Ascending aorta (tissue), 2 donors: Measurements from ENCODE around the gene GSTK1. TPM values are rescaled to one million over a fixed set of nuclear protein-coding genes. Genes with fewer than 3 reads are reported as not detected.

ENCODE experiments used
- DNase-seq, 2 donors: peaks; one replicate each; pipeline ENCODE4 v3.0.0-alpha.2; 2019; ENCODE audit warnings: low spot score in 2 of 2
- H3K27ac ChIP-seq, 2 donors: fragments of 200-600 bp; sonication (generic); one replicate each; pipeline ENCODE4 v1.5.1; 2016 to 2017; ENCODE audit warnings: mild to moderate bottlenecking in 1 of 2
- H3K27me3 ChIP-seq: fragments of 200-600 bp; sonication (generic); one replicate; pipeline ENCODE4 v1.5.1; 2017
- H3K36me3 ChIP-seq, 2 donors: fragments of 200-600 bp; sonication (generic); one replicate each; pipeline ENCODE4 v1.5.1; 2016
- H3K4me1 ChIP-seq, 2 donors: fragments of 200-600 bp; sonication (generic); one replicate each; pipeline ENCODE4 v1.5.1; 2016 to 2017; ENCODE audit warnings: mild to moderate bottlenecking in 1 of 2
- H3K4me3 ChIP-seq, 2 donors: fragments of 200-600 bp; sonication (generic); one replicate each; pipeline ENCODE4 v1.5.1; 2016 to 2017; ENCODE audit warnings: mild to moderate bottlenecking in 1 of 2
- H3K9me3 ChIP-seq, 2 donors: fragments of 200-600 bp; sonication (generic); one replicate each; pipeline ENCODE4 v1.5.1; 2016
- intact Hi-C: fragments of 100-400 bp; cut with DNase I; formaldehyde crosslinking; loops from one replicate; pipeline ENCODE4 v1.15.1; 2023
- total RNA-seq: library from RNA; depleted of rRNA; stranded (reverse); fragments of >200 nt; gene quantifications from one replicate; pipeline ENCODE4 v1.1.0, GENCODE V29; 2016
- TF ChIP-seq, protein P1 (sequence below), 3 experiments: fragments of 200-600 bp in 2 of 3; fragments of 450-650 bp in 1 of 3; sonication (generic) in 2 of 3; IDR thresholded peaks; one replicate each; pipeline ENCODE4 v1.5.1; 2016 to 2019; ENCODE audit warnings: antibody characterized with exemption in 3 of 3, mild to moderate bottlenecking in 1 of 3, moderate library complexity in 1 of 3

Gene GSTK1
- total RNA-seq, 1 donor from 2014 or later, result 174 TPM

DNA sequence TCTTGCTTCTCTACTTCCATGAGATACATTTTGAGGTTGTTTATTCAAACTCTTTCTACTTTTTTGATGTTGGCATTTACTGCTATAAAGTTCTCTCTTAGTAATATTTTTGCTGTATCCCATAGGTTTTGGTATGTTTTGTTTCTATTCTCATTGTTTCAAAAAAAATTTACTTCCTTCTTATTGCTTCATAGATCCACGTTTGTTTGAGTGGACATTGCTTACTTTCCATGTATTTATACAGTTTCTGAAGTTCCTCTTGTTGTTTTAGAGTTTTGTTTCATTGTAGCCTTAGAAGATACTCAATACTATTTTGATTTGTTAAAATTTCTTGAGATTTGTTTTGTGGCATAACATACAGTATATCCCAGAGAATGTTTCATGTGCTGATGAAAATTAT lies 27.7 kb upstream of the GSTK1 start:
- Histone ChIP-seq H3K27me3 (no peaks in the 10 kb centered on the region), H3K27ac (no peak overlapping the region), H3K4me1 (no peaks in the 10 kb centered on the region), H3K36me3 (no peaks in the 10 kb centered on the region), H3K9me3 (no peaks in the 10 kb centered on the region), H3K4me3 (no peak overlapping the region)
- TF ChIP-seq, protein P1, sequence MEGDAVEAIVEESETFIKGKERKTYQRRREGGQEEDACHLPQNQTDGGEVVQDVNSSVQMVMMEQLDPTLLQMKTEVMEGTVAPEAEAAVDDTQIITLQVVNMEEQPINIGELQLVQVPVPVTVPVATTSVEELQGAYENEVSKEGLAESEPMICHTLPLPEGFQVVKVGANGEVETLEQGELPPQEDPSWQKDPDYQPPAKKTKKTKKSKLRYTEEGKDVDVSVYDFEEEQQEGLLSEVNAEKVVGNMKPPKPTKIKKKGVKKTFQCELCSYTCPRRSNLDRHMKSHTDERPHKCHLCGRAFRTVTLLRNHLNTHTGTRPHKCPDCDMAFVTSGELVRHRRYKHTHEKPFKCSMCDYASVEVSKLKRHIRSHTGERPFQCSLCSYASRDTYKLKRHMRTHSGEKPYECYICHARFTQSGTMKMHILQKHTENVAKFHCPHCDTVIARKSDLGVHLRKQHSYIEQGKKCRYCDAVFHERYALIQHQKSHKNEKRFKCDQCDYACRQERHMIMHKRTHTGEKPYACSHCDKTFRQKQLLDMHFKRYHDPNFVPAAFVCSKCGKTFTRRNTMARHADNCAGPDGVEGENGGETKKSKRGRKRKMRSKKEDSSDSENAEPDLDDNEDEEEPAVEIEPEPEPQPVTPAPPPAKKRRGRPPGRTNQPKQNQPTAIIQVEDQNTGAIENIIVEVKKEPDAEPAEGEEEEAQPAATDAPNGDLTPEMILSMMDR (IDR thresholded peaks at IDR 0.05), result no peak
- no peak for DNase-seq
- intact Hi-C loops, result no loop called here

DNA sequence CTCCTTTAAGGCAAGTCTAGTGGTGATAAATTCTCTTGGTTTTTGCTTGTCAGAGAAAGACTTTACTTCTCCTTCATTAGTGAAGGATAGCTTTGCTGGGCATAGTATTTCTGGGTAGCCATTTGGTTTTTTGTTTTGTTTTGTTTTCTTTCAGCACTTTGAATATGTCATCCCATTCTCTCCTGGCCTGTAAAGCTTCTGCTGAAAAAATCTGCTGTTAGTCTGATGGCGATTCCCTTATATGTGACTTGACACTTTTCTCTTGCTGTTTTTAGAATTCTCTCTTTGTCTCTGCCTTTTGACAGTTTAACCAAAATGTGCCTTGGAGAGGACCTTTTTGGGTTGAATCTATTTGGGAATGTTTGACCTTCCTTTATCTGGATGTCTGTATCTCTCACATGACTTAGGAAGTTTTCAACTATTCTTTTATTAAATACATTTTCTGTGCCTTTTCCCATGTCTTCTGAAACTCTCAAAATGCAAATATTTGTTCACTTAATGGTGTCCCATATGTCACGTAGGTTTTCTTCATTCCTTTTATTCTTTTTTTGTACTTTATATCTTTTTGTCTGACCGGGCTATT lies 26.7 kb upstream of the GSTK1 start:
- H3K36me3 ChIP-seq, result no peaks in the 10 kb centered on the region
- DNase-seq, result no peak
- H3K4me1 ChIP-seq, result no peaks in the 10 kb centered on the region
- no peak overlapping the region for H3K4me3 ChIP-seq
- H3K27ac ChIP-seq, result no peak overlapping the region
- H3K27me3 ChIP-seq, result no peaks in the 10 kb centered on the region
- H3K9me3 ChIP-seq, result no peaks in the 10 kb centered on the region
- intact Hi-C loops, result no loop called here
- TF ChIP-seq, protein P1 (IDR thresholded peaks at IDR 0.05), result no peak

DNA sequence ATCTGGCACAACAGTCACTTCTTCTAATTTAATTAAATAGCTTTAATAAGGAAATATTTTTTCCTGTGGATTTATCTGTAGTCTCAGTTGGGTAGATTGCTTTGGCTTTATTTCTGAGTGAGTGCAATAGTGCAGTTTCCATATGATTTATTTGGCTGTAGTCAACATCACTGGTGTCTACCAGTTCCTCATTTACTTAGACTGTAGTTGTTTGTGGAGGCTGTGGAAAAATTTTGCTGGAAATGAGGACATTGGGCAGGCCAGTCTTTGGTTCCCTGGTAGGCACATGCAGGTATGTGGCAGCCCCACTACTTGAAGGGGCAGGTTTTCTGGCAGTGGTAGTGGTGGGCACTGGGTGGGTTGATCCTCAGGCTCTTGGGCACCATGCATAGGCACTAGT lies 25.9 kb upstream of the GSTK1 start:
- Histone ChIP-seq H3K9me3 (no peaks in the 10 kb centered on the region), H3K4me3 (no peak overlapping the region), H3K27ac (no peak overlapping the region), H3K4me1 (no peaks in the 10 kb centered on the region), H3K36me3 (no peaks in the 10 kb centered on the region), H3K27me3 (no peaks in the 10 kb centered on the region)
- TF ChIP-seq, protein P1 (IDR thresholded peaks at IDR 0.05), result no peak
- no peak for DNase-seq
- intact Hi-C loops, result no loop called here

DNA sequence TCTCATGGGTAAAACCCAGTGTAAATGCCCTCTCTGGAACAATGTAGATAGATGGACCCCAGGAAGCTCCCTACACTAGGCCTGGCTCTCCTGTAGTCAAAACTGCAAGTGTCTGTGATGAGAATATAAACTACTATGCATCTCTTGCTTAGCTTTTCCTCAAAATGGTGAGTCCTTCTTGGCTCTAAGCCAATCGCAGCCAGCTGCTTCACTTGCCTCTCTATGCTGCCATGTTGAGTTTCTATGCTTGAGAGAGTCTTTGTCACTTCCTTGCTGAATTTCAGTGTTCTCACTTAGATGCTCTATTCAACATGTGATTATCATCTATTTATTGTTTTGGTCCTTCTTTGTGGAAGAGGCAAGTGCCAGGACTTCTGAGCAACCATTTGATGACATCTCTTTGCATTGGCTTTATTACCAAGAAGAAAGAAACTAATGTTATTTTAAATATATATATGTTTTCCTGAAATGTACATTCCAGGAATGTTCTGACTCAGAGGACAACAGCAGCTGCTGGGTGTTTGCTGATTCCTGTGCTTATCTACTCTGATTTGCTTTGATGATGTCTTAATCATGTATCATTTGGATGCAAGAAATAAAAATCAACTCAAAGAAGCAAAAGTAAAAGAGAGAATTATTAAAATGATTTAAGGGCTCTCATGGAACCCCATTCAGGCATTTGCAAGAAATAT lies 24.8 kb upstream of the GSTK1 start:
- TF ChIP-seq, protein P1 (IDR thresholded peaks at IDR 0.05), result no peak
- no peaks in the 10 kb centered on the region for H3K9me3 ChIP-seq
- intact Hi-C loops, result no loop called here
- DNase-seq, result no peak
- no peak overlapping the region for H3K27ac ChIP-seq
- H3K36me3 ChIP-seq, result no peaks in the 10 kb centered on the region
- H3K27me3 ChIP-seq, result no peaks in the 10 kb centered on the region
- no peaks in the 10 kb centered on the region for H3K4me1 ChIP-seq
- no peak overlapping the region for H3K4me3 ChIP-seq

DNA sequence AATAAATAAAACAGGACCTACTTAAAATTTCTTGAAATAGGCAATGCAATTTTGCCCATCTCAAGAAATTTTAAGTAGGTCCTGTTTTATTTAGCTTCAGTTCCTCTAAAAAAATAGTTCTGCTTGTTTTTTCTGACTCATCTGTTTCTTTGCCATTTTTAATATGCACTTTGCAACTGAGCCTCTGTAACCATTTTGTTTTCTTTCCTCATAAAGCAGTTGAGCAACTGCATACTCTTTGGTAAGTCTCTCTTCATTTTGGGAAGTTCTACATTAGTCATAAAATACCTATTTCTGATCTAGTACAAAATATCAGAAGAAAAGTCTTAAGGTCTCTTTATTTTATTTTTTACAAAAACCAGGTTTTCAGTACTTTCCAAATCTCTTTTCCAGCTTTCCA lies 23.4 kb upstream of the GSTK1 start:
- TF ChIP-seq, protein P1 (IDR thresholded peaks at IDR 0.05), result no peak
- Histone ChIP-seq H3K4me1 (no peaks in the 10 kb centered on the region), H3K27ac (no peak overlapping the region), H3K27me3 (no peaks in the 10 kb centered on the region), H3K4me3 (no peak overlapping the region), H3K36me3 (no peaks in the 10 kb centered on the region), H3K9me3 (no peaks in the 10 kb centered on the region)
- intact Hi-C loops, result loop anchor here (2.0 to 5.0 kb wide), 3 partner anchors 47 to 177 kb away; partner anchors contain the start of gene CASP2
- DNase-seq, result no peak
